GM18505 (cell line): ENCODE data around the gene LDLRAD4.

ENCODE experiments used
- ATAC-seq: cut with Tn5 transposase; IDR thresholded peaks from one replicate; pipeline ENCODE4 v1.9.1; 2021; ENCODE audit not compliant: unreplicated experiment
- POLR2A ChIP-seq: IDR thresholded peaks from 4 replicates; pipeline ENCODE4 v1.6.1; 2011; ENCODE audit warnings: borderline replicate concordance; ENCODE audit not compliant: insufficient read depth, insufficient read length; ENCODE audit errors: extremely low read depth

The LDLRAD4 gene

GRCh38 chr18:13522861-13523660, 304.5 kb downstream of the LDLRAD4 start:
- no peak for ATAC-seq
- TF ChIP-seq POLR2A, result no peak

DNA sequence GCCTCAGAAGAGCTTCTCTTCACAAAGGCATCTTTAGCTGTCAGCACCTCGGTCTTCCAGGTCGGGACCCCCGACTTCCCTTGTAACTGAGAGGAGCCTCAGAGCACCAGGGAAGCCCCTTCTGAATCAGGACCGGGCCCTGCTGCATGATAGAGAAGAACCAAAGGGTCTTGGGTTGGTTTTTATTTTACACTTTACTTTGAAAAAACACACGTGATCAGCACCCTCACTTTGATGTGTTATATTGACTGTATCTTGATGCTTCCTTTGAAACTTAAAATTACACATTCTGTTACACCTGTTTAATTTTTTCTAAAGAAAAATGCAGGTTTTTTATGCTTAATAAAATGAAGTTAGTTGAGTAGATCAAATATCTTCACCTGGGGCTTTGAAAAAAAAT, 305.5 kb downstream of the LDLRAD4 start:
- TF ChIP-seq POLR2A, result no peak
- ATAC-seq, result no peak

- ATAC-seq, result no peak
- no peak for TF ChIP-seq POLR2A
These were observed 306.3 kb downstream of the LDLRAD4 start for GRCh38 chr18:13524811-13525210.

DNA sequence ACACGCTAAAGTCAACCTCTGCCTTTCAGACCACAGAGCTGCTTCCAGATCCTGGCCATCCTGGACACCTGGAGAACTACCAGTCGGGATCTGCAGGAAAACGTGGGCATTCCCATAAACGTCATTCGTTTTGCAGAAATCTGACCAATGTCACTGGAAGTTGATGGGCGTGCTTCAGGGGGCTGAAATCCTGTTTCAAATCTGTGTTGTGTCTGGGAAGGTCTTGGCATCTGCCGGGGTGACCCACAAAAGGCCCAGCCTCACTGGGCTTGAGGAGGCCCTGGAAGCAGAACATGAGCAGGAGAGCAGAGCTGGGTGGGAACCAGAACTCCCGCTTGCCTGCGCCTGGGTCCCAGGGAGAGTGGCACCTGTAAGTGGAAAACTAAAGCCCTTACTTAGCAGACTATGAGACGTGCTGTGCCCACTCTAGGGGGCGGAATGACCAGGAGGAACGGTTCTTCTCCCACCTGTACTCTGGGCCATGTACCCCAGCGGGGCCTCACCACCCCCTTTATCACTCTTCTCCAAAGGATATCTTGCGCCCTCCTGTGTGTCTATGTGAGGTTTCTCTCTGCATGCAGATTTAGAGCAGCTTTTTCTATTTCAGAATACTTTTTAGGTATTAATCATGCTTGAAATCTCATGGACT, 306.9 kb downstream of the LDLRAD4 start:
- ATAC-seq, result no peak
- no peak for TF ChIP-seq POLR2A

DNA sequence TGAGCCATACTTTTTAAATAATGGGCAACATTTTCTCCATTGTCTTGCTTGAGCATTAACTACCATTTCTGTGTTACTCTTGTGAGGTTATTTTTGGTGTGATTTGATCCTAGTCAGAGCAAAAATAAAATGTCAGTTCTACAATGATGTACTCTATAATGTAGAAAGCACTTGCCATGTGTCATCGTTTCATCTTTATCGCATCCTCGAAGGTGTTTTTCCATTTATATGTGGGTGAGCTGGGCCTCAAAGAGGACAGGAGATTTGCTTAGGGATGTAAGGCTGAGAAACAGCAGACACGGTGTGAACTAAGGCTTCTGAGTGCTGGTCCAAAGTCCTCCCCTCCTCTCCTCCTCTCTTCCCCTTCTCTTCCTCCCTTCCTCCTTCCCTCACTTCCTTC, 308.0 kb downstream of the LDLRAD4 start:
- TF ChIP-seq POLR2A, result no peak

GRCh38 chr18:13527256-13527655, 308.7 kb downstream of the LDLRAD4 start:
- TF ChIP-seq POLR2A, result no peak
- no peak for ATAC-seq

More for the DNA sequence above, 308.0 kb downstream of the LDLRAD4 start:
- ATAC-seq, result no peak

DNA sequence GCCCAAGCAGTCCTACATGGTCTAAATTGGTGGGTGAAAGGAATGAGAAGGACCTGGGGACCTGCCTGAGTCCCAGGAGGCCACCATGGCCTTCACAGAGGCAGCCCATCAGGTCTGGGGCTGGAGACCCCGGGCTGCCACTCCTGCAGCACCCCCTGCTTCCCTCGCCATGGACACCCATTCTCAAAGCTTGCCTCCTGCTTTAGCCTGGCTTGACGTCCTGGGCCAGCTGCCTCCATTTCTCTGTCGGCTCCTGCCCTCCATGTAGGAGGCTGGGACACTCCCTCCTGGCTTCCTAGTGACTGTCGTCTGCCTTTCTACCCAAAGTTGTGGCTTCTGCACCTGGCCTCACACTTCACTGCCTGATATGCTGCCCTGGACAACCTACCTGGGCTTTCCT, 309.2 kb downstream of the LDLRAD4 start:
- no peak for ATAC-seq

GRCh38 chr18:13528739-13529392, 310.3 kb downstream of the LDLRAD4 start:
- ATAC-seq, result no peak

More for the DNA sequence above, 309.2 kb downstream of the LDLRAD4 start:
- no peak for TF ChIP-seq POLR2A

GRCh38 chr18:13530033-13530878, 311.7 kb downstream of the LDLRAD4 start:
- ATAC-seq, result no peak
- no peak for TF ChIP-seq POLR2A

More at GRCh38 chr18:13528739-13529392, 310.3 kb downstream of the LDLRAD4 start:
- no peak for TF ChIP-seq POLR2A

- ATAC-seq, result no peak
- no peak for TF ChIP-seq POLR2A
These were observed 312.4 kb downstream of the LDLRAD4 start for GRCh38 chr18:13530879-13531387.

DNA sequence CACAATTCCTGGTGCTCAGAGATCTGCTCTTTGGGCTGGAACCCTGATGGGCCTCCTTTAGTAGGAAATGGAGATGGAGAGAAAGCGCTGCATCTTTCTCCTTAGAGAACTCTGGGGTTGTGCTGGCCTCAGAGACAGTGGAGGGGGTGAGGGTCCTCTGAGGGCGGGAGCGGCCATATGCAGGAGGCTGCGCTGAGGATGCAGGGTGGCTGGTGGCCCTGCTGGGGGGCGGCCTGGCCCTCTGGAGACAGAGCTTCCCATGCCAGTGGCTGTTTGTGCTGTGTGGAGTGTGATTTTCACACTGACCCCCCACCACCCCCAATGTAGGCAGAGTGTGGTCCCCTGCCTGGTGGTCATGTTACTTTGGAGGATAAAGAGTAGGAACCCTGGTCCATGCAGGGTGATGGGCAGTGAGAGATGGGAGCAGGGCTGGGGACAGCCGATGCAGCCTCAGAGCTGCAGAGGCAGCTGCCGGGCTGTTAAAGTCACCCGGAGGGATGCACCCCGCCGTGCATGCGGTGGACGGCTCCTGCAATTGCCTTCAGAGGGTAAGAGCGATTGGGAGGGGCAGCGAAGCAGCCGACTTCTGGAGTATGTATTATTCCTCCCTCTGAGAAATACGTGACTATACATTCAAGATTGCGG, 313.2 kb downstream of the LDLRAD4 start:
- no peak for ATAC-seq
- TF ChIP-seq POLR2A, result no peak

GRCh38 chr18:13532406-13533075, 314.0 kb downstream of the LDLRAD4 start:
- no peak for TF ChIP-seq POLR2A
- ATAC-seq, result no peak
